HG03135 (cell line): Measurements from ENCODE around the gene TIMMDC1.
A peak's percentile ranks its signal among the peaks of the same experiment; 100 is the strongest.
"Not testable (repeated sequence)": the region's sequence is repeated elsewhere in the genome, so short reads cannot be mapped to it uniquely, and the experiment has no call there.

ENCODE experiments used
- ATAC-seq: cut with Tn5 transposase; IDR thresholded peaks from one replicate; pipeline ENCODE4 v1.9.1; 2021; ENCODE audit warnings: mild to moderate bottlenecking, moderate library complexity; ENCODE audit not compliant: unreplicated experiment

The TIMMDC1 gene

DNA sequence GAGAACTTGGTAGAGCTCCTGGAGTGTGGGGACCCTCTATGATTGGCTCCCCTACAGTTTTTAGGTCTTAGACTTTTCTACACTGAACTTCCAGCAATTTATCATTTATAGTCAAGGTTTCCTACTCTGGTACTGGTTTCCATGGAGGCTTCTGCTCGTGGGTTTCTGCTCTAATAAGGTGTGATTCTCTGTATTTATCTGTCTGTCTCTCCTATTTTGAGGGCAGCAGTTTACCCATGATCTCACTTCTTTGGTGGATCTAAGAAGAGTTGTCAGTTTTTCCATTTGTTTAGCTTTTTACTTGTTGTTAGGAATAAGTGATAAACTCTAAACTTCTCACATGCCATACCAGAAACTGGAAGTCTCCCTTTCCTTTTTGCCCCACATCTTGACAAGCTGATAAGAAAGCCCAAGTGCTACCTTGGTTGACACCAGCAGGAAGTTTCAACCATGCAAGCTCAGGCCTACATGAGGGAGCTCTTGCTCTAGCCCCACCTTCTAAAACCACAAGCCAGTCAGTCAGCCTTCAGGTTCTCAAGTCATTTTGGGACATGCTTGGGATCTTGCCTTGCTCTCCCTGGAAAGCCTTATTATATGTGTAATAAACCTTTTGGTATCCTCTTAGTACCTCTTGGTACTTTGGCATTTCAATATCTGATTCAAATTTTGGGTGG, 10.0 kb downstream of the TIMMDC1 start:
- ATAC-seq = no peak

- no peak for ATAC-seq
These were observed 12.3 kb downstream of the TIMMDC1 start for GRCh38 chr3:119510690-119511089.

DNA sequence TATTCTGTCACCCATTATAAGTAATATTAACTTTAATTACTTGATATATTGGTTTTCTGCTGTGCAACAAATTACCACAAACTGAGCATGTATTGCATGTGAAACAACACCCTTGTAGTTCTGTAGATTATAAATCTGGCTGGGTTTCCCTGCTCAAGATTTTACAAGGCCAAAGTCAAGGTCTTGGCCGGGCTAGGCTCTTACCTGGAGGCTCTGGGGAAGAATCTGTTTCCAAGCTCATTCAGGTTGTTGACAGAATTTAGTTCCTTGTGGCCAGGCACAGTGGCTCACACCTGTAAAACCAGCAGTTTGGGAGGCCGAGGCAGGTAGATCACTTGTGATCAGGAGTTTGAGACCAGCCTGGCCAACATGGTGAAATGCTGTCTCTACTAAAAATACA, 16.3 kb downstream of the TIMMDC1 start:
- no peak for ATAC-seq

GRCh38 chr3:119517112-119517511, 18.8 kb downstream of the TIMMDC1 start:
- ATAC-seq = no peak

GRCh38 chr3:119518026-119518425, 19.7 kb downstream of the TIMMDC1 start:
- ATAC-seq = no peak

GRCh38 chr3:119524931-119525662, 26.8 kb downstream of the TIMMDC1 start:
- no peak for ATAC-seq

DNA sequence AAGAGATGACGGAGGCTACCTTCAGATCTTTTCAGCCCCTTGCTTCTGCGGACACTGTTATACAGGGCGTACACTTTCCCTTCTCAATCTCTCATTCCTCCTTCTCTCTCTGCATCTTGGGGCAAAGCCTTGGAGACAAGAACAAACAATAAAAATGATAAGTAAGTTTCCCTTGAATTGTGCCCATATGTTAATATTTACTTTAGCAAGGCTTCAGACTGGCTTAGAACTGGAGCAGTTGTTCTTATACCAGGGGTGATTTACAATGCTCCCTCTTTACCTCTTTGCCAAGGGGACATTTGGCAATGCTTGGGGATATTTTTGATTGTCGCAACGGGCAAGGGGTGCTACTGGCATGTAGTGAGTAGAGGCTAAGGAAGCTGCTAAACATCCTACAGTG, 29.4 kb downstream of the TIMMDC1 start:
- no peak for ATAC-seq

- no peak for ATAC-seq
These were observed 31.5 kb downstream of the TIMMDC1 start for GRCh38 chr3:119529883-119530282.

GRCh38 chr3:119530456-119530855, 32.1 kb downstream of the TIMMDC1 start:
- ATAC-seq = no peak

DNA sequence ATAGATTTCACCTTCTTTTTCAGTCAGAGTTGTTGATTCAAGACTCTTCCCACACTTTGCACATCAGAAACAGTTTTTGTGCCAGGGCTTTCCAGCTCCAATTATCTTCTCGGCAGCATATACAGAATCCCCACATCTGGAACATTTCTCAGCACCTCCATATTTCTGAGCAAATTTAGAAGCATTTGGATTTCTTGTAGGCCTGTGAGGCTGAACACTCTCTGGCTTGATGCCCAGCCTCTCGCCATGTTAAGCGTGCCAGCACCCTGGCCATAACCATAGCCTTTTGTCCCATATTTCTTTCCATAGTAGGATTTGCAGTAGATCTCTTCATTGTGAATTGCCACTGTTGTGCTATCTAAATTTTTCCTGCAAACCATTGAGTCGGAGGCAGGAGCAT, 32.8 kb downstream of the TIMMDC1 start:
- no peak for ATAC-seq

DNA sequence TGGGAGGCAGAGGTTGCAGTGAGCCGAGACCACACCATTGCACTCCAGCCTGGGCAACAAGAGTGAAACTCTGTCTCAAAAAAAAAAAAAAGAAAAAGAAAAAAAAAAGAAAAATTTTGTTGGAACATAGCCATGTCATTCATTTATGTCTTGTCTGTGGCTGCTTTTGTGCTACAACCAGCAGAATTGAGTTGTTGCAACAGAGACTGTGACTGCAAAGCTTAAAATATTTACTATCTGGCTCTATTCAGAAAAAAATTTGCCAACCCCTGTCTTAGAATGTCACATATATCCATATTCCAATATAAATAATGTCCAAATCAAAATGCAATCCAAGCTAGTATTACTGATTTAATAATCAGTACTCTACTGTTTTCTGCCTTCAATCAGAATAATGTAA, 35.9 kb downstream of the TIMMDC1 start:
- no peak for ATAC-seq

GRCh38 chr3:119536757-119537156, 38.4 kb downstream of the TIMMDC1 start:
- ATAC-seq = no peak

DNA sequence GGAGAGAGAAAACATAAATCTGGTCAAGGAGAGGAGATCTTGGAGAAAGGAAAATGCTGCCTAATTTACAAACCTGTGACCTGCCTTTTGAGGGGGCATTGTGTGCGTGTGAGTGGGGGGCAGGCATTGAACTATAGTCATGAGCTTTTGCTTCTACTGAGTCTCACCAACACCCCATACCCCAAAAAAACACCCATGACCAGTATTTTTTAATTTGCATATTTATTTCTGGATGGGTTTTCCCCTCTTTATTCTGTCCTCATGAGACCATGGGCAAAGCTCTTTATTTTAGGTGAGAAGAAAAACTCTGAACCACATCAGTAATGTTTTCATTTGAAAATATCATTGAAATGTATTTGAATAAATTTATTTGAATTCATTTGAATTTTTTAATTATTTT, 40.4 kb downstream of the TIMMDC1 start:
- no peak for ATAC-seq

GRCh38 chr3:119541547-119541946, 43.2 kb downstream of the TIMMDC1 start:
- no peak for ATAC-seq

GRCh38 chr3:119542168-119542767, 43.9 kb downstream of the TIMMDC1 start:
- peak; percentile 53 for ATAC-seq

DNA sequence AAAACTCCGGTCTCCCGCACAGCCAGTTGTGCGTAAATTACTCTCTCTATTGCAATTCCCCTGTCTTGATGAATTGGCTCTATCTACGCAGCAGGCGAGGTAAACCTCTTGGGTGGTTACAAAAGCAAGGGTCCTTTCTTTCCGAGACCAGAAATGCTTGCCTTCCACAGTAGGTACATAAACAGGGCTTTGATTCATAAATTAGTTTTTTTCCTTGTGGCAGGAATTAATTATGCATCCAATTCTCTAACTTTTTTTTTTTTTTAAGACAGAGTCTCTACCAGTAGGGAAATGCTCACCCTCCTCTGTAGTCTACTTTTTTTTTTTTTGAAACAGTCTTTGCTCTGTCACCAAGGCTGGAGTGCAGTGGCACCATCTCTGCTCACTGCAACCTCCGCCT, 44.8 kb downstream of the TIMMDC1 start:
- ATAC-seq = no peak

GRCh38 chr3:119547227-119547626, 48.9 kb downstream of the TIMMDC1 start:
- ATAC-seq = no peak

DNA sequence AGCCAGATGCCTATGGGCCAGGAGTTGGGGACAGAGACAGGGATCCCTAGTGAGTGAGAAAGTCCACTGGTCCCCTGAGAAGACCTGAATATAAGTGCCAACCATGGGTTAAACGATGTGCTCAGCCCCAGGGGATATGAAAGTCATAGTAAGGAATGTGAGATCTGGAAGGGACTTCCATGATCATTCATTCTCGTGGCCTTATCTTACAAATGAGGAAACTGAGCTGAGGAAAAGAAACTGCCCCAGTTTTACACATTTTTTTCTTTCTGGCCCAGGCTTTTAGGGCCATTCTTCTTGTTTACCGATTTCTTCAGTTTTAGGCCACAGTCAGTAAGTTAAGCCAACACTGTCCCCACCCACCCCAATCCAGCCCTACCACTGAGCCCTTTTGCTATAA, 50.0 kb downstream of the TIMMDC1 start:
- ATAC-seq = no peak

DNA sequence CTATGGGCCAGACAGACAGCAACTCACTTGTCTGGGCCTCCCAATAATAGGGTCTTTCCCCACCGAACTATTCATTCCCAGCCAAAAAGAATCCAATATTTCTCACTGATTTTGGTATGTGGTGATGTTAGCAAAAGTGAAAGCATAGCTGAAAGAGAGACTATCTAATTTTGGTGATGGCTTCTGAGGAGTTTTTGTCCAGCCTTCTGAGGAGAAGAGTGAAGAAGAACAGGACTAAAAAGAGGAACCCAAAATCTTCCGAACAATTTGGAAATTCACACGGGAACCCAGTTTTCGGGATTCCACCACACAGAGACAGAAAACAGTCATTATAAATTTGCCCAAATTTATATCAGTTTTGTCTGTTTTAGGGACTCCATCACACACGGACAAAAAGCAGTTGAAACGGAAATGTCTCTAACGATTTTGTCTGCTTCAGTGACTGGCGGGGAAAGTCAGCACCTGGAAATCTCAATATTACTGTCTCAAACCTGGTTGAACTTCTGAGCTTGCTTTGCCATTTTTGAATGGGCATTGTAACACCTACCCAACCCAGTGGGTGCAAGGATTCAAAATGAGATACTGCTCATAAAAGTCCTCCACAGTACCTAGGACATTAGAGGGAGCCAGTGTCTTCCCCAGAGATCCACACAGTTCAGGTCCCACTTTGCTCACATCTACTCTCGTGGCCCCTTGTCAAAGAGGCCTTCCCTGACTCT, 52.0 kb downstream of the TIMMDC1 start:
- no peak for ATAC-seq

DNA sequence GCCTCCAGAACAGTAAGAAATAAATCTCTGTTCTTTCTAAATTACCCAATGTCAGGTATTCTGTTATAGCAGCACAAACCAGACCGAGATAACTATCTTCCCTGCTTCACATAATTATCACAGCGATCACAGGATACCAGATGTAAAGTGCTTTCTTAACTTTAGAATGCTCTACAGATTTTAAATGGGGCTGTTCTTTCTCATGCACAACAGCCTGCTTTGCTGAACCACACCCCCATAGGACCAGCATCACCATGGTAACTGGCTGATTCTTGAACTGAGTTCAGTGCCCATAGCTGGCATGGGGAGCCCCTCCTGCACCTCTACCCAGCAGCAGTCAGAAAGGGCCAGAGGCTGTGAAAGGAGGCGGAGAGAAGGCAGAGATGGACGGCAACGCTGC, 53.3 kb downstream of the TIMMDC1 start:
- ATAC-seq = no peak

GRCh38 chr3:119552928-119553327, 54.6 kb downstream of the TIMMDC1 start:
- not testable (repeated sequence) for ATAC-seq
